GM23338 (cell line): ENCODE measurements around the gene MCRIP1. TPM values are rescaled to one million over a fixed set of nuclear protein-coding genes. Genes with fewer than 3 reads are reported as not detected.

Experiments used
- ATAC-seq: fragments of 200-7000 bp; cut with Tn5 transposase; 3 replicates; pipeline ENCODE4 v1.9.1; 2020
- DNase-seq: peaks from one replicate; pipeline ENCODE4 v3.0.0-alpha.2; 2015; ENCODE audit warnings: low spot score
- H2AFZ ChIP-seq: fragments of 200-600 bp; sonication (generic); 2 replicates; pipeline ENCODE4 v1.8.0; 2016; ENCODE audit warnings: antibody characterized with exemption, mild to moderate bottlenecking, moderate library complexity
- H3F3A ChIP-seq: fragments of 200-600 bp; sonication (generic); replicated peaks from 2 replicates; pipeline ENCODE4 v1.8.0; 2017; ENCODE audit warnings: antibody characterized with exemption, mixed run types, low read depth
- H3K27ac ChIP-seq: fragments of 200-600 bp; sonication (generic); 2 replicates; pipeline ENCODE4 v1.6.1; 2016; ENCODE audit warnings: low read depth
- H3K27me3 ChIP-seq: fragments of 200-600 bp; sonication (generic); 2 replicates; pipeline ENCODE4 v1.8.0; 2016; ENCODE audit warnings: mild to moderate bottlenecking, mixed run types, moderate library complexity; ENCODE audit not compliant: insufficient read depth
- H3K36me3 ChIP-seq: fragments of 200-600 bp; sonication (generic); 2 replicates; pipeline ENCODE4 v1.8.0; 2016; ENCODE audit warnings: mild to moderate bottlenecking; ENCODE audit not compliant: insufficient read depth
- H3K4me1 ChIP-seq: fragments of 200-600 bp; sonication (generic); 2 replicates; pipeline ENCODE4 v1.8.0; 2016; ENCODE audit warnings: mild to moderate bottlenecking, moderate library complexity; ENCODE audit not compliant: insufficient read depth
- H3K4me2 ChIP-seq: fragments of 200-600 bp; sonication (generic); 2 replicates; pipeline ENCODE4 v1.7.1; 2017; ENCODE audit warnings: mixed run types
- H3K4me3 ChIP-seq: fragments of 200-600 bp; sonication (generic); 2 replicates; pipeline ENCODE4 v1.6.1; 2016; ENCODE audit warnings: mixed run types
- H3K79me2 ChIP-seq: fragments of 200-600 bp; sonication (generic); replicated peaks from 2 replicates; pipeline ENCODE4 v1.8.0; 2017; ENCODE audit warnings: mild to moderate bottlenecking; ENCODE audit not compliant: insufficient read depth
- H3K9me2 ChIP-seq: fragments of 200-600 bp; sonication (generic); 2 replicates; pipeline ENCODE4 v1.8.0; 2017; ENCODE audit not compliant: insufficient read depth
- H4K20me1 ChIP-seq: fragments of 200-600 bp; sonication (generic); replicated peaks from 2 replicates; pipeline ENCODE4 v1.8.0; 2017; ENCODE audit warnings: mild to moderate bottlenecking; ENCODE audit not compliant: insufficient read depth
- H3K27ac Mint-ChIP-seq: 2 replicates; pipeline ENCODE4 v1.8.0; 2020; ENCODE audit warnings: inconsistent platforms, mild to moderate bottlenecking, moderate library complexity, mixed read lengths
- H3K27me3 Mint-ChIP-seq: 3 replicates; pipeline ENCODE4 v1.8.0; 2022; ENCODE audit warnings: low read depth, mild to moderate bottlenecking, moderate library complexity, mixed read lengths, inconsistent platforms; ENCODE audit not compliant: insufficient read depth, poor library complexity
- H3K36me3 Mint-ChIP-seq: 3 replicates; pipeline ENCODE4 v1.8.0; 2021; ENCODE audit warnings: low read depth, mild to moderate bottlenecking, inconsistent platforms, moderate library complexity, mixed read lengths
- H3K4me1 Mint-ChIP-seq: 3 replicates; pipeline ENCODE4 v1.8.0; 2020; ENCODE audit warnings: mild to moderate bottlenecking, inconsistent platforms, mixed read lengths
- H3K4me3 Mint-ChIP-seq: 3 replicates; pipeline ENCODE4 v1.8.0; 2021; ENCODE audit warnings: moderate library complexity, mild to moderate bottlenecking, inconsistent platforms, mixed read lengths
- H3K9me3 Mint-ChIP-seq: 3 replicates; pipeline ENCODE4 v1.8.0; 2020; ENCODE audit warnings: moderate library complexity, mild to moderate bottlenecking, inconsistent platforms, mixed read lengths
- CREB1 ChIP-seq: fragments of 250-450 bp; sonication (Bioruptor Pico); IDR thresholded peaks from 2 replicates; pipeline ENCODE4 v1.5.0; 2020; ENCODE audit warnings: low read depth, mild to moderate bottlenecking, moderate library complexity
- ETS1 ChIP-seq: IDR thresholded peaks from 2 replicates; pipeline ENCODE4 v1.6.1; 2016; ENCODE audit warnings: antibody characterized with exemption
- EZH2 ChIP-seq: fragments of 200-600 bp; sonication (generic); IDR thresholded peaks from one replicate; pipeline ENCODE4 v1.8.0; 2017; ENCODE audit warnings: antibody characterized with exemption, mild to moderate bottlenecking, low read depth; ENCODE audit not compliant: unreplicated experiment
- EZH2phosphoT487 ChIP-seq: fragments of 200-600 bp; sonication (generic); IDR thresholded peaks from one replicate; pipeline ENCODE4 v1.8.1; 2018; ENCODE audit warnings: antibody characterized with exemption; ENCODE audit not compliant: unreplicated experiment
- JUNB ChIP-seq: IDR thresholded peaks from one replicate; pipeline ENCODE4 v1.6.1; 2016; ENCODE audit warnings: antibody characterized with exemption; ENCODE audit not compliant: unreplicated experiment
- NANOG ChIP-seq: IDR thresholded peaks from 2 replicates; pipeline ENCODE4 v1.6.1; 2016; ENCODE audit warnings: antibody characterized with exemption, borderline replicate concordance
- POLR2AphosphoS5 ChIP-seq: IDR thresholded peaks from 2 replicates; pipeline ENCODE4 v1.6.1; 2016; ENCODE audit warnings: antibody characterized with exemption, low read depth
- REST ChIP-seq: IDR thresholded peaks from one replicate; pipeline ENCODE4 v1.6.1; 2018; ENCODE audit warnings: antibody characterized with exemption; ENCODE audit not compliant: unreplicated experiment
- STAT1 ChIP-seq: IDR thresholded peaks from one replicate; pipeline ENCODE4 v1.6.1; 2016; ENCODE audit warnings: antibody characterized with exemption; ENCODE audit not compliant: unreplicated experiment
- ZNF331 ChIP-seq: fragments of 250-450 bp; sonication (Bioruptor Pico); IDR thresholded peaks from 2 replicates; pipeline ENCODE4 v1.5.0; 2020; ENCODE audit warnings: low read depth, mild to moderate bottlenecking, moderate library complexity
- polyA plus RNA-seq: library from polyadenylated mRNA; unstranded; fragments of >200 nt; fragmentation: Nextera tagmentation; extraction: Ambion mirVana; gene quantifications from 2 replicates; pipeline ENCODE4 v1.2.1, GENCODE V29; 2016
- total RNA-seq: library from RNA; depleted of rRNA; stranded (reverse); fragments of >200 nt; shearing (Covaris generic); gene quantifications from 2 replicates; pipeline ENCODE4 v1.2.3, GENCODE V29; 2014
- TF ChIP-seq, protein P1 (sequence below), 2 experiments: fragments of 200-600 bp in 1 of 2; sonication (generic) in 1 of 2; conservative IDR thresholded peaks; 2 replicates each; pipeline versions ENCODE4 v1.5.1 to v1.6.1; 2016 to 2017; ENCODE audit warnings: antibody characterized with exemption in 2 of 2, low read depth in 2 of 2, mild to moderate bottlenecking in 2 of 2, moderate library complexity in 1 of 2

MCRIP1 gene
- total and polyA plus RNA-seq, 2 experiments from 2014 or later: 85.2 to 101 TPM

DNA sequence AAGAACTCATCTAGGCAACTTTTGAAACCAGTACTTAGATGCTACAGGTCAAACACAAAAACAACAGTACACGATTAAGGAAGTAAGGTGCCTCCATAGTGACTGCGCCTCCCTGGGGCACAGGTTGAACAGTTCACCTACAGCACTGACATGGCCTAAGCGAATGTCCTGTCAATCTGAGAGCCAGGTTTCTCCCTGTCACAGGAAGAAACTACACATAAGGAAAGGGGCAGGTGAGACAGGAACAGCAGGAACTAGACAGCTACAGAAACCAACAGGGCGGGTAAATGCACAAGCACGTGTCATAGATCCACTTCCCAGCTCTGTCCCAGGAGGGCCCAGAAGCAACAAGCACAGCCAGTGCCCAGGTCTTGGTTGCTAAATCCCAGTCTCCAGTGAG lies 46.0 kb upstream of the MCRIP1 start:
- Mint-ChIP-seq H3K4me1 (no peaks in the 10 kb centered on the region), H3K4me3 (peak overlapping the region; percentile 23; the same call in 1 of the 3 replicates), H3K27me3 (peaks cover 13% of the 10 kb centered on the region), H3K36me3 (peaks cover 55% of the 10 kb centered on the region), H3K27ac (no peak overlapping the region), H3K9me3 (no peaks in the 10 kb centered on the region)
- Histone ChIP-seq H3K4me3 (no peak overlapping the region), H2AFZ (no peak overlapping the region), H3K4me2 (no peak overlapping the region), H3K9me2 (no peaks in the 10 kb centered on the region), H3K79me2 (no peaks in the 10 kb centered on the region), H3K27ac (0 out of 2 replicates have a peak overlapping the region, but pooled peaks have one; percentile 32), H3K36me3 (peaks cover 9% of the 10 kb centered on the region; the same call in 1 of the 2 replicates), H3F3A (no peaks in the 10 kb centered on the region), H3K4me1 (no peaks in the 10 kb centered on the region), H4K20me1 (peaks cover 4% of the 10 kb centered on the region), H3K27me3 (no peaks in the 10 kb centered on the region)
- no peak for DNase-seq
- no peak for ATAC-seq
- TF ChIP-seq EZH2 (no peak), CREB1 (no peak), EZH2phosphoT487 (no peak), ZNF331 (CRISPR knock-in tag) (no peak), STAT1 (no peak), ETS1 (no peak), JUNB (no peak), REST (no peak)
- TF ChIP-seq, protein P1, sequence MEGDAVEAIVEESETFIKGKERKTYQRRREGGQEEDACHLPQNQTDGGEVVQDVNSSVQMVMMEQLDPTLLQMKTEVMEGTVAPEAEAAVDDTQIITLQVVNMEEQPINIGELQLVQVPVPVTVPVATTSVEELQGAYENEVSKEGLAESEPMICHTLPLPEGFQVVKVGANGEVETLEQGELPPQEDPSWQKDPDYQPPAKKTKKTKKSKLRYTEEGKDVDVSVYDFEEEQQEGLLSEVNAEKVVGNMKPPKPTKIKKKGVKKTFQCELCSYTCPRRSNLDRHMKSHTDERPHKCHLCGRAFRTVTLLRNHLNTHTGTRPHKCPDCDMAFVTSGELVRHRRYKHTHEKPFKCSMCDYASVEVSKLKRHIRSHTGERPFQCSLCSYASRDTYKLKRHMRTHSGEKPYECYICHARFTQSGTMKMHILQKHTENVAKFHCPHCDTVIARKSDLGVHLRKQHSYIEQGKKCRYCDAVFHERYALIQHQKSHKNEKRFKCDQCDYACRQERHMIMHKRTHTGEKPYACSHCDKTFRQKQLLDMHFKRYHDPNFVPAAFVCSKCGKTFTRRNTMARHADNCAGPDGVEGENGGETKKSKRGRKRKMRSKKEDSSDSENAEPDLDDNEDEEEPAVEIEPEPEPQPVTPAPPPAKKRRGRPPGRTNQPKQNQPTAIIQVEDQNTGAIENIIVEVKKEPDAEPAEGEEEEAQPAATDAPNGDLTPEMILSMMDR (conservative IDR thresholded peaks at IDR 0.05; ENCODE audit: low read depth in 2 of 2): no peak

DNA sequence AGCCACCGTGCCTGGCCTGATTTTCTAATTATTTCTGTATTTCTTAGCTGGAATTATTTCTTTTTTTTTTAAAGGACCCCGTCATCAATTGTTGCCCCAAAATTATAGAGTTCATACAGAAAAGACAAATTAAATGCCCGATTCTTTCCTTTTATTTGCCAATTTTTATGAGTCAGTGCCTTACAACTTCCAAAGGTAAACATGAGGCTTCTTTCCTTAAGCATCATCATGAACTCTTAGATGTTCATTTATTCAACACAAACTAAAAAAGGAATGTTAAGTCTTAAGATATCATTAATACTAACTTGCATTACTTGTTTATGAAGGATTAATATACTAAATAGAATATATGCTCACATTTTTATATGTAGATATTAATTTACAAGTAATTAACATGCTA lies 45.2 kb upstream of the MCRIP1 start:
- ATAC-seq (no peak), DNase-seq (no peak)
- no peaks in the 10 kb centered on the region for H3K27me3 ChIP-seq
- H3K9me3 Mint-ChIP-seq: no peaks in the 10 kb centered on the region
- H3K4me3 ChIP-seq: no peak overlapping the region
- peaks cover 15% of the 10 kb centered on the region for H3K27me3 Mint-ChIP-seq
- H2AFZ ChIP-seq: no peak overlapping the region
- H4K20me1 ChIP-seq: peaks cover 4% of the 10 kb centered on the region
- H3K79me2 ChIP-seq: no peaks in the 10 kb centered on the region
- no peaks in the 10 kb centered on the region for H3F3A ChIP-seq
- H3K36me3 ChIP-seq: peaks cover 9% of the 10 kb centered on the region; the same call in 1 of the 2 replicates
- no peaks in the 10 kb centered on the region for H3K4me1 Mint-ChIP-seq
- no peak overlapping the region for H3K4me3 Mint-ChIP-seq
- peaks cover 51% of the 10 kb centered on the region for H3K36me3 Mint-ChIP-seq
- no peak for TF ChIP-seq EZH2phosphoT487
- TF ChIP-seq POLR2AphosphoS5: no peak
- TF ChIP-seq, protein P1 (conservative IDR thresholded peaks at IDR 0.05; ENCODE audit: low read depth in 2 of 2): no peak
- TF ChIP-seq NANOG: no peak
- no peak for TF ChIP-seq JUNB
- TF ChIP-seq EZH2: no peak
- no peak for TF ChIP-seq STAT1
- TF ChIP-seq ETS1: no peak
- TF ChIP-seq CREB1: no peak
- TF ChIP-seq ZNF331 (CRISPR knock-in tag): no peak
- no peak overlapping the region for H3K27ac Mint-ChIP-seq
- no peak overlapping the region for H3K27ac ChIP-seq
- no peaks in the 10 kb centered on the region for H3K4me1 ChIP-seq
- no peak overlapping the region for H3K4me2 ChIP-seq
- H3K9me2 ChIP-seq: no peaks in the 10 kb centered on the region
